Sigmoid colon (tissue), 7 donors: ENCODE measurements around the gene GPC5. TPM values are rescaled to one million over a fixed set of nuclear protein-coding genes. Genes with fewer than 3 reads are reported as not detected.

Experiments used
- DNase-seq: peaks from one replicate; pipeline ENCODE4 v3.0.0-alpha.2; 2019
- H3K27ac ChIP-seq, 4 donors: fragments of 200-600 bp; sonication (generic); one replicate each; pipeline ENCODE4 v1.5.1; 2016 to 2019; ENCODE audit warnings: mild to moderate bottlenecking in 1 of 4
- H3K27me3 ChIP-seq, 3 donors: fragments of 200-600 bp; sonication (generic); one replicate each; pipeline ENCODE4 v1.5.1; 2019; ENCODE audit warnings: mild to moderate bottlenecking in 1 of 3
- H3K36me3 ChIP-seq, 4 donors: fragments of 200-600 bp; sonication (generic); one replicate each; pipeline ENCODE4 v1.5.1; 2016 to 2019
- H3K4me1 ChIP-seq, 4 donors: fragments of 200-600 bp; sonication (generic); one replicate each; pipeline ENCODE4 v1.5.1; 2017 to 2019
- H3K4me3 ChIP-seq, 4 donors: fragments of 200-600 bp; sonication (generic); one replicate each; pipeline ENCODE4 v1.5.1; 2017 to 2019; ENCODE audit warnings: mild to moderate bottlenecking in 2 of 4, moderate library complexity in 1 of 4
- H3K9me3 ChIP-seq, 4 donors: fragments of 200-600 bp in 3 of 4; sonication (generic) in 3 of 4; one replicate each; pipeline versions ENCODE4 v1.5.1 to v1.6.1; 2013 to 2019
- CTCF ChIP-seq, 4 experiments: fragments of 450-650 bp in 3 of 4; fragments of 200-600 bp in 1 of 4; IDR thresholded peaks; one replicate each; pipeline ENCODE4 v1.5.1; 2016 to 2019; ENCODE audit warnings: antibody characterized with exemption in 4 of 4, mild to moderate bottlenecking in 3 of 4, moderate library complexity in 2 of 4
- EP300 ChIP-seq, 4 donors: sonication (generic); formaldehyde crosslinking; IDR thresholded peaks; one replicate each; pipeline ENCODE4 v1.6.1; 2017; ENCODE audit warnings: antibody characterized with exemption in 4 of 4
- POLR2A ChIP-seq, 2 donors: fragments of 450-650 bp; IDR thresholded peaks; one replicate each; pipeline ENCODE4 v1.6.1; 2016; ENCODE audit warnings: antibody characterized with exemption in 2 of 2, mild to moderate bottlenecking in 2 of 2, moderate library complexity in 2 of 2
- POLR2AphosphoS5 ChIP-seq, 4 donors: sonication (generic); formaldehyde crosslinking; IDR thresholded peaks; one replicate each; pipeline ENCODE4 v1.6.1; 2017; ENCODE audit warnings: antibody characterized with exemption in 4 of 4
- WGBS, 2 donors: extraction: QIAGEN DNeasy Blood & Tissue Kit; methylation state at CpG; one replicate each; pipeline ENCODE4 v1.1.7; 2013; 5-methylcytosine and 5-hydroxymethylcytosine counted together
- intact Hi-C: fragments of 100-400 bp; cut with DNase I; formaldehyde crosslinking; loops from one replicate; pipeline ENCODE4 v1.15.1; 2023
- polyA plus RNA-seq, 3 donors: library from polyadenylated mRNA; stranded (reverse); fragments of 200-250 nt; gene quantifications; one replicate each; pipeline ENCODE4 v1.2.3, GENCODE V29; 2013
- total RNA-seq, 4 donors: library from RNA; depleted of rRNA; stranded (reverse); fragments of >200 nt; gene quantifications; one replicate each; pipeline ENCODE4 v1.1.0, GENCODE V29; 2016
- donor health status: healthy with polysubstance abuse.
- donor health status: Bipolar disorder and iron deficiency.
- donor health status: healthy.

The GPC5 gene
- total and polyA plus RNA-seq, 7 donors, result 0.39 to 3.9 (median 2.9) TPM; not detected in 2

GRCh38 chr13:91621963-91622362, 223.5 kb downstream of the GPC5 start:
- 90 to 96% methylated on average over 1 of the region's 1 CpG for WGBS, 2 donors
- H3K4me1 ChIP-seq, result no peaks in the 10 kb centered on the region
- intact Hi-C loops, result no loop called here

GRCh38 chr13:91622778-91623550, 224.5 kb downstream of the GPC5 start:
- no peaks in the 10 kb centered on the region for H3K4me1 ChIP-seq
- H3K36me3 ChIP-seq, result no peaks in the 10 kb centered on the region
- H3K9me3 ChIP-seq, result no peaks in the 10 kb centered on the region
- no peak for DNase-seq
- TF ChIP-seq CTCF (IDR thresholded peaks at IDR 0.05) (no peak), POLR2AphosphoS5 (IDR thresholded peaks at IDR 0.05) (no peak), POLR2A (IDR thresholded peaks at IDR 0.05) (no peak), EP300 (IDR thresholded peaks at IDR 0.05) (no peak)
- intact Hi-C loops, result no loop called here
- no peak overlapping the region for H3K4me3 ChIP-seq
- H3K27ac ChIP-seq, result no peak overlapping the region
- 76 to 83% methylated on average over 3 of the region's 3 CpGs for WGBS, 2 donors
- no peaks in the 10 kb centered on the region for H3K27me3 ChIP-seq

More at GRCh38 chr13:91621963-91622362, 223.5 kb downstream of the GPC5 start:
- DNase-seq, result no peak
- no peaks in the 10 kb centered on the region for H3K9me3 ChIP-seq
- TF ChIP-seq POLR2A (IDR thresholded peaks at IDR 0.05) (no peak), POLR2AphosphoS5 (IDR thresholded peaks at IDR 0.05) (no peak), EP300 (IDR thresholded peaks at IDR 0.05) (no peak), CTCF (IDR thresholded peaks at IDR 0.05) (no peak)
- no peak overlapping the region for H3K27ac ChIP-seq
- H3K36me3 ChIP-seq, result no peaks in the 10 kb centered on the region
- H3K4me3 ChIP-seq, result no peak overlapping the region
- H3K27me3 ChIP-seq, result no peaks in the 10 kb centered on the region

- H3K27me3 ChIP-seq, result no peaks in the 10 kb centered on the region
- no peak for TF ChIP-seq CTCF (IDR thresholded peaks at IDR 0.05)
- WGBS, 2 donors, result 89 to 92% methylated on average over 3 of the region's 3 CpGs
Measured at GRCh38 chr13:91627952-91628739, 229.7 kb downstream of the GPC5 start.

GRCh38 chr13:91630946-91631345, 232.5 kb downstream of the GPC5 start:
- no peaks in the 10 kb centered on the region for H3K9me3 ChIP-seq
- TF ChIP-seq POLR2AphosphoS5 (IDR thresholded peaks at IDR 0.05) (no peak), POLR2A (IDR thresholded peaks at IDR 0.05) (no peak), CTCF (IDR thresholded peaks at IDR 0.05) (no peak), EP300 (IDR thresholded peaks at IDR 0.05) (no peak)
- 93 to 94% methylated on average over 1 of the region's 1 CpG for WGBS, 2 donors
- no peak overlapping the region for H3K4me3 ChIP-seq
- H3K36me3 ChIP-seq, result no peaks in the 10 kb centered on the region
- no peaks in the 10 kb centered on the region for H3K4me1 ChIP-seq
- H3K27me3 ChIP-seq, result no peaks in the 10 kb centered on the region
- no peak for DNase-seq
- no peak overlapping the region for H3K27ac ChIP-seq
- intact Hi-C loops, result no loop called here

More at GRCh38 chr13:91627952-91628739, 229.7 kb downstream of the GPC5 start:
- Histone ChIP-seq H3K4me1 (no peaks in the 10 kb centered on the region), H3K36me3 (no peaks in the 10 kb centered on the region), H3K4me3 (no peak overlapping the region), H3K27ac (no peak overlapping the region), H3K9me3 (no peaks in the 10 kb centered on the region)
- no peak for DNase-seq
- intact Hi-C loops, result no loop called here
